Ishikawa (cell line): ENCODE data around the gene PP2D1.

Experiments
- CEBPB ChIP-seq: IDR thresholded peaks from 2 replicates; pipeline ENCODE4 v1.6.1; 2012
- CREB1 ChIP-seq: IDR thresholded peaks from 2 replicates; pipeline ENCODE4 v1.6.1; 2012; ENCODE audit warnings: low read depth
- EGR1 ChIP-seq: IDR thresholded peaks from 2 replicates; pipeline ENCODE4 v1.6.1; 2012
- EP300 ChIP-seq: IDR thresholded peaks from 2 replicates; pipeline ENCODE4 v1.6.1; 2012; ENCODE audit warnings: borderline replicate concordance
- FOXM1 ChIP-seq: IDR thresholded peaks from 2 replicates; pipeline ENCODE4 v1.6.1; 2012; ENCODE audit warnings: low read depth, borderline replicate concordance
- MAX ChIP-seq: IDR thresholded peaks from 2 replicates; pipeline ENCODE4 v1.6.1; 2012
- NFIC ChIP-seq: IDR thresholded peaks from 2 replicates; pipeline ENCODE4 v1.6.1; 2012
- RAD21 ChIP-seq: IDR thresholded peaks from 2 replicates; pipeline ENCODE4 v1.6.1; 2012; ENCODE audit warnings: low read depth
- REST ChIP-seq: IDR thresholded peaks from 2 replicates; pipeline ENCODE4 v1.6.1; 2012; ENCODE audit warnings: low read depth, mild to moderate bottlenecking
- TAF1 ChIP-seq: IDR thresholded peaks from 2 replicates; pipeline ENCODE4 v1.6.1; 2012; ENCODE audit warnings: low read depth, mild to moderate bottlenecking
- TCF12 ChIP-seq: IDR thresholded peaks from 2 replicates; pipeline ENCODE4 v1.6.1; 2012; ENCODE audit warnings: low read depth
- TEAD4 ChIP-seq: IDR thresholded peaks from 2 replicates; pipeline ENCODE4 v1.6.1; 2012
- USF1 ChIP-seq: IDR thresholded peaks from 2 replicates; pipeline ENCODE4 v1.6.1; 2012
- YY1 ChIP-seq: IDR thresholded peaks from 2 replicates; pipeline ENCODE4 v1.6.1; 2012; ENCODE audit warnings: low read depth
- ZBTB7A ChIP-seq: IDR thresholded peaks from 2 replicates; pipeline ENCODE4 v1.6.1; 2012; ENCODE audit warnings: low read depth

The PP2D1 gene

GRCh38 chr3:20027136-20027535 is 15.1 kb upstream of the PP2D1 start:
- TF ChIP-seq CEBPB = no peak
- TF ChIP-seq TEAD4 = no peak
- no peak for TF ChIP-seq FOXM1
- TF ChIP-seq NFIC = no peak
- no peak for TF ChIP-seq YY1
- no peak for TF ChIP-seq TCF12
- TF ChIP-seq EGR1 = no peak

GRCh38 chr3:20023623-20024405 is 11.8 kb upstream of the PP2D1 start:
- TF ChIP-seq FOXM1 = no peak
- no peak for TF ChIP-seq MAX
- TF ChIP-seq RAD21 = no peak
- no peak for TF ChIP-seq YY1
- no peak for TF ChIP-seq CREB1
- TF ChIP-seq TAF1 = no peak
- TF ChIP-seq CEBPB = no peak
- TF ChIP-seq REST = no peak
- no peak for TF ChIP-seq ZBTB7A
- TF ChIP-seq TCF12 = no peak
- TF ChIP-seq NFIC = no peak
- TF ChIP-seq EP300 = no peak
- TF ChIP-seq EGR1 = no peak
- TF ChIP-seq USF1 = no peak
- TF ChIP-seq TEAD4 = no peak

GRCh38 chr3:20022954-20023622 is 11.0 kb upstream of the PP2D1 start:
- no peak for TF ChIP-seq MAX
- no peak for TF ChIP-seq FOXM1
- TF ChIP-seq ZBTB7A = no peak
- no peak for TF ChIP-seq TEAD4
- TF ChIP-seq TCF12 = no peak
- TF ChIP-seq EP300 = no peak
- no peak for TF ChIP-seq REST
- TF ChIP-seq YY1 = no peak
- no peak for TF ChIP-seq TAF1
- TF ChIP-seq RAD21 = no peak
- no peak for TF ChIP-seq USF1

- TF ChIP-seq EP300 (no peak), RAD21 (no peak), REST (no peak), TAF1 (no peak), CREB1 (no peak), TCF12 (no peak), EGR1 (no peak)
These were observed 3.5 kb upstream of the PP2D1 start for GRCh38 chr3:20015525-20015924.
